RPMI8226 (cell line): ENCODE measurements around the gene CST4.
"Not testable (repeated sequence)": the region's sequence is repeated elsewhere in the genome, so short reads cannot be mapped to it uniquely, and the experiment has no call there.

Source experiments
- DNase-seq: peaks from one replicate; pipeline ENCODE4 v3.0.0-alpha.2; 2015

The CST4 gene

GRCh38 chr20:23640018-23640601 is 48.7 kb downstream of the CST4 start:
- DNase-seq: no peak

- DNase-seq: no peak
These were observed 49.3 kb downstream of the CST4 start for GRCh38 chr20:23639490-23639958.

GRCh38 chr20:23638309-23638708 is 50.5 kb downstream of the CST4 start:
- DNase-seq: no peak

GRCh38 chr20:23637282-23638221 is 51.3 kb downstream of the CST4 start, which contains the start of gene CST3:
CST3 (minus strand) TSS chr20:23637955; CDS start chr20:23637862, 93 bp downstream.
- peak; percentile 73 for DNase-seq

GRCh38 chr20:23636908-23637281 is 51.9 kb downstream of the CST4 start:
- DNase-seq: no peak

GRCh38 chr20:23636182-23636907 is 52.5 kb downstream of the CST4 start:
- DNase-seq: no peak

GRCh38 chr20:23635768-23636090 is 53.1 kb downstream of the CST4 start:
- not testable (repeated sequence) for DNase-seq
